Activated naive CD8-positive, alpha-beta T cell treated with anti-CD3 and anti-CD28 coated beads, Interleukin-2, amount 50 U/mL, for 16 hours (primary cell): Measurements from ENCODE around the gene THSD7A.

Experiments
- DNase-seq: peaks from one replicate; pipeline ENCODE4 v3.0.0-alpha.2; 2020; ENCODE audit warnings: low read depth, low spot score

Gene THSD7A

DNA sequence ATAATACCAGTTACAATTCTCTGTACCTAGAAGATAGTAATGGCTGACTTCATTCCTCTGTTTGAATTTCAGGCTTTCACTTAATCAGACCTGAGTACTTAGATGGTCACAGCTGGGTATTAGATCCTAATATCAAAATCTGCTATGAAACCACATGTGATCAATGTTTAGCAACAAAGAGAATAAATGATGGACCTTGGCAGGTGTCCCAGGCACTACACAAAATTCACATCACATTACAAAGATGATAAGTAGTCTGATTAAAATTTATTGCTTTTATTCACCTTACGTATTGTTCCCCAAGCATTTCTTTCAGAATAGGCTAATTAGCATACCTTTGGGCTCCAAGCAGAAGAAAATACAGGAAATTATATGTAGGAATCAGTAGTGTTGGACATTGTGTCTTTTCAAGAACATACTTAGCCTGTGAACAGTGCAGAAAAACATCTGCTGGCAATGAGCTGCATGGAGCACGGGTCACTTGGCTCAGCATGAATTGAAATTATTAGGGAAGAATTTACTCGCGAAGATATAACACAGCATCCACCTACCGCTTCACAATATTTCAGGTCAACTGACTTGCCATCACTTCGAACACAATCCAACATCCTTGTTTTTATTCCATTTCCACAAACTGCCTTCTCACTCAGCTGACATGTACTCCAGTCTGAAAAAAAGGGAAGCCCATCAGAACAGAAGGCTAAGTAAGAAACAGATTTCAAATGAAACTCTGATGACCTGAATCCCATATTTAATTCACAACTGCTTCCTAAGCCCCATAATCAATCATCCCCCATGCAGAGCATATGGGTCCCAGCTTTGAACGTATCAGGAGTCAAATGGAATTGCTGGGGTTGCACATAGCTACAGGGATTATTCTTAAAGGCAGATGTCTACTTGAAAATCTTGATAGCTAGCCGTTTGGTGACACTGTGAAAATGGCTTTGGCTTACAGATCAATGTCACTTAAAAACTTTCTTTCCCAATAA, 421.0 kb downstream of the THSD7A start:
- DNase-seq, result no peak

- no peak for DNase-seq
Observed at GRCh38 chr7:11404355-11404754, 427.6 kb downstream of the THSD7A start.

DNA sequence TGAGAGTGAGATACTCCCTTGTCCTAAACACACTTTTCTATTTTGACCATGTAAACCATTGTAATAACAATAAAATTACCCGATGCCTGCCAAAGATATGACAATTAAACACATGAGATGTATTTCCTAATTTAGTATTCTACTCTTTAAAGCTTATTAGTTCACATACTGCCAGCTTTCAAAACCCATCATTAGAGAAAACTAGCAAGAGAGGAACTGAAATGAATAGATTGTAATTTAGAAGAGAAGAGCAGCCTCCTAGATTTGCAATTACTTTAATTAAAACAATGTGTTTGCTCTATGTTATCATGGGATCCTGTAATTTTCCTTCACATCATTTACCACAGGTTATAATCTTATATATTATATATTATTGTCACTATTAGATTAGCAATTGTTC, 428.2 kb downstream of the THSD7A start:
- no peak for DNase-seq

- DNase-seq, result no peak
Observed at GRCh38 chr7:11394438-11394837, 437.6 kb downstream of the THSD7A start.

- no peak for DNase-seq
Observed at GRCh38 chr7:11379641-11380040, 452.4 kb downstream of the THSD7A start.

GRCh38 chr7:11376529-11376928, 455.5 kb downstream of the THSD7A start:
- DNase-seq, result no peak

DNA sequence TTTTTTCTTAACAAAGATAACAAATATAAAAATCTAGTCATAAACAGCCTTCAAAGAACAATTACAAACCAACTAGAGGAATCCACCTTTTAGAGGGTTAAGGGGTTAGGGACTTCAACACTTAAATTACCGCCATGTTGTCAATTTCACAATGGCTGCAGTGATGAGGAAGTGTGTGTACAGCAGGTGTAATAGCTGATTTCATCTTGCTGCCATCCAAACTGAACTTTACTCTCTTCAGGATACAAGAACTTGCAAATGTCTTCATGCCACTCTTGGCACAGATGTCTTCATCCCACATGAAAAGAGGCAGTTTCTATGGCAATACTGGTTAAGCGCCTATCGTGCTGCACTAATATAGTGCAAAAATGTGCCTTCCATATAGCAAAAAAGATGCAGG, 457.4 kb downstream of the THSD7A start:
- no peak for DNase-seq

DNA sequence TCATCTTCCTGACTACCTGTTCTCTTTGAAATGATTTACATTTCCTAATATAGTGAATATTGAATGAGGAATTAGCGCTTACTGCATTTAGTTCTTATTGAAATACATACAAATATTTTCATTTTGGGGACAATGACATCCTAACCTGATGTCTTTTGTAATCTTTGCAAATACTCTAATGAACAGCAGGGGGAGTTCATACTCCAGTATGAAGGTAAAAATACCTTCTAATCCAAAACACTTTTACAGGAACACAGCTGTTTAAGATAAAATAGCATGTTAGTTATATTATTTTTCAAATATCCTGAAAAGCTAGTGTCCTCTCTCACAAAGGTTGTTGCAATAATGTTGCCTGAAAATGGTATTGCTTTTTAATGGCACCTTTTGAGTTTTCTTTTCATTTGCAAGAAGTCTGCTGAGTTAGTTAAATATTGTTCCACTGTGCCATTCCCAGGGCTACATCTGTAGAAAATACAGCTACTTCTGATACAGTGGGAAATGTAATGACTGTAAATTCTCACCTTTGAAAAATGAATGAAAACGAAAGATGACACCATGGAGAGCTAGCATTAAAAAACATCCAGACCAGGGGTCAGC, 458.4 kb downstream of the THSD7A start:
- no peak for DNase-seq

DNA sequence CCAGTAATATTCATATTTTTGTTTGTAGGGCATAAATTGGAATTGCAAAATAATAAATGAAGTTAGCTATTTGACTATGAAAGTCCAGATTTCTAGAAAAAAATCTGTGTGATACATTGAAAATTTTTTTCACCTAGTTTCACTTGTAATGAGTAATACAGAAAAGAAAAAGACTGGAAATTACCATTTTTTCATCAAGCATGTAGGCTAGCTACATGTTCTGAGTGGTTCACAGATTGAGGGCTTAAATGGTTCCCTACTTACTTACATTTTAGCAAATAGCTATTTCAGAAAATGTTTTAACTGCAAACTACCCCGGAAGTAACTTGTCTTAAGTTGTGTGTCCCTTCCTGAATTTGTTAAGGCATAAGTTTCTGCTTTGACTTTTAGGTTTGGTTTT, 462.3 kb downstream of the THSD7A start:
- no peak for DNase-seq

- no peak for DNase-seq
Observed at GRCh38 chr7:11366118-11366517, 465.9 kb downstream of the THSD7A start.

- DNase-seq, result no peak
Observed at GRCh38 chr7:11358637-11359036, 473.4 kb downstream of the THSD7A start.

GRCh38 chr7:11355399-11356005, 476.5 kb downstream of the THSD7A start:
- no peak for DNase-seq

- DNase-seq, result no peak
Observed at GRCh38 chr7:11346302-11346701, 485.7 kb downstream of the THSD7A start.

- no peak for DNase-seq
Observed at GRCh38 chr7:11345621-11346020, 486.4 kb downstream of the THSD7A start.

DNA sequence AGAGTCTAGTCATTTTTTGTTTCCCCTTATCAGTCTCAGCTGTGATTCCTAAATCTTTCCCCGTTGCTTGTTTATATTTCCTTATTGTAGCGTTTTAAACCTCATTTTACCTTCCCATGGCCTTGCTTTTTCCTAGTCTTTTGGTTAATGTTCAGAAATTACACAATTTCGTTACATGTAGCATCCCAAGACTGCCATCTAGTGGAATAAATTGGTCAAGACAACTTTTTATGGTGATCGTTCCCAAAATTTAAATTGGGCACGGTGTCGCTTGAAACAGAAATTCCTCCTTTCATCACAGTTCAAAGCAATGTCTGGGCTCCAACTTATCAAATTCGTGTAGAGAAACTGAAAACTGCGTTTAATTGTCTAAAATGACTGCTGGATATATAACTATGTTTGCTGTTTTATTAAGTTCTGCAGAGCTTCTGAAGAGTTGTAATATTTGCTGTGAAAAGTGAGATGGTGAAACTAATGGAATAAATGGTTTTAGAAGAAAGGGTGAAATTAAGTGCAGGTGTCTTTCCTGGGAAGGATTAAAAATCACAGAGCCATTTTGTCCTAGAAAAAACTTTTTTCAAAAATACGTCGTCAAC, 488.1 kb downstream of the THSD7A start:
- DNase-seq, result no peak

DNA sequence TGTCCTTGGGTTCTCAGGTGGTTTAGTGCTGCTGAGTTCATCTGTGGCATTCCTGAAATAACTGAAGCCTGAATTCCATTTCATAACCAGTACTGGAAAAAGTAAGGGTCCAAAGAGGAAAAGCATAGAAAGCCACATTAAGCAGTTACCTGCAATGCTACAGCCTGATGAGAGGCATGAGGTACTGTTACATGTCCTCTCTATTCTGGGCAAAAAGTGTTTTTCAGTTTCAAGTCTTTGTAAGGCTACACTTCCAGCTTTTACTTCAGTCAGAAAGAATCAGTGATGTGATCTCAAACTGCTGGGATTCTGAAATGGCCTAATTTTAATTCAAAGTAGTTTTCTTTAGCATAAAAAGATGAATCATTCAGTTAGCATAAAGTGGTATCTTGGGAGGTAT, 488.9 kb downstream of the THSD7A start:
- DNase-seq, result no peak

GRCh38 chr7:11341285-11341944, 490.6 kb downstream of the THSD7A start:
- DNase-seq, result no peak

GRCh38 chr7:11336432-11336831, 495.6 kb downstream of the THSD7A start:
- no peak for DNase-seq

- no peak for DNase-seq
Observed at GRCh38 chr7:11335947-11336346, 496.1 kb downstream of the THSD7A start.

GRCh38 chr7:11332865-11333228, 499.2 kb downstream of the THSD7A start:
- no peak for DNase-seq

- no peak for DNase-seq
Observed at GRCh38 chr7:11332186-11332864, 499.7 kb downstream of the THSD7A start.
